AG08395 (cell line): ENCODE measurements around the gene CDKAL1.
"Not testable (repeated sequence)": the region's sequence is repeated elsewhere in the genome, so short reads cannot be mapped to it uniquely, and the experiment has no call there.

ENCODE experiments used
- DNase-seq: peaks from one replicate; pipeline ENCODE4 v3.0.0; 2012; ENCODE audit warnings: mixed read lengths, low spot score

CDKAL1 gene

GRCh38 chr6:20708367-20709124 is 174.3 kb downstream of the CDKAL1 start:
- DNase-seq, result no peak

- no peak for DNase-seq
Measured at GRCh38 chr6:20709451-20709850, 175.2 kb downstream of the CDKAL1 start.

- no peak for DNase-seq
Measured at GRCh38 chr6:20710341-20710740, 176.1 kb downstream of the CDKAL1 start.

- no peak for DNase-seq
Measured at GRCh38 chr6:20711518-20711917, 177.3 kb downstream of the CDKAL1 start.

GRCh38 chr6:20712011-20712410 is 177.8 kb downstream of the CDKAL1 start:
- DNase-seq, result no peak

- no peak for DNase-seq
Measured at GRCh38 chr6:20715135-20715806, 181.0 kb downstream of the CDKAL1 start.

GRCh38 chr6:20716865-20717264 is 182.6 kb downstream of the CDKAL1 start:
- no peak for DNase-seq

GRCh38 chr6:20717743-20718142 is 183.5 kb downstream of the CDKAL1 start:
- DNase-seq, result no peak

- DNase-seq, result no peak
Measured at GRCh38 chr6:20718705-20719653, 184.7 kb downstream of the CDKAL1 start.

- no peak for DNase-seq
Measured at GRCh38 chr6:20719980-20720379, 185.7 kb downstream of the CDKAL1 start.

GRCh38 chr6:20721121-20721520 is 186.9 kb downstream of the CDKAL1 start:
- not testable (repeated sequence) for DNase-seq

- DNase-seq, result no peak
Measured at GRCh38 chr6:20722455-20722854, 188.2 kb downstream of the CDKAL1 start.

GRCh38 chr6:20723236-20723635 is 189.0 kb downstream of the CDKAL1 start:
- no peak for DNase-seq

GRCh38 chr6:20724443-20725190 is 190.4 kb downstream of the CDKAL1 start:
- DNase-seq, result no peak

GRCh38 chr6:20725235-20725634 is 191.0 kb downstream of the CDKAL1 start:
- DNase-seq, result not testable (repeated sequence)

- no peak for DNase-seq
Measured at GRCh38 chr6:20729086-20729485, 194.8 kb downstream of the CDKAL1 start.

GRCh38 chr6:20732362-20732761 is 198.1 kb downstream of the CDKAL1 start:
- DNase-seq, result not testable (repeated sequence)

- no peak for DNase-seq
Measured at GRCh38 chr6:20732896-20733295, 198.6 kb downstream of the CDKAL1 start.

- no peak for DNase-seq
Measured at GRCh38 chr6:20737912-20738311, 203.7 kb downstream of the CDKAL1 start.

- DNase-seq, result no peak
Measured at GRCh38 chr6:20740088-20740487, 205.8 kb downstream of the CDKAL1 start.

GRCh38 chr6:20740727-20741126 is 206.5 kb downstream of the CDKAL1 start:
- DNase-seq, result no peak

- DNase-seq, result no peak
Measured at GRCh38 chr6:20741490-20741889, 207.2 kb downstream of the CDKAL1 start.
